ENCODE results near the gene MCC. TPM values are rescaled to one million over a fixed set of nuclear protein-coding genes. Genes with fewer than 3 reads are reported as not detected.

MCC gene
- polyA plus RNA-seq, 5 donors, result 12.5 to 17.2 (median 15.7) TPM

GRCh38 chr5:113321276-113321675, 167.0 kb downstream of the MCC start:
- no peak for DNase-seq

DNA sequence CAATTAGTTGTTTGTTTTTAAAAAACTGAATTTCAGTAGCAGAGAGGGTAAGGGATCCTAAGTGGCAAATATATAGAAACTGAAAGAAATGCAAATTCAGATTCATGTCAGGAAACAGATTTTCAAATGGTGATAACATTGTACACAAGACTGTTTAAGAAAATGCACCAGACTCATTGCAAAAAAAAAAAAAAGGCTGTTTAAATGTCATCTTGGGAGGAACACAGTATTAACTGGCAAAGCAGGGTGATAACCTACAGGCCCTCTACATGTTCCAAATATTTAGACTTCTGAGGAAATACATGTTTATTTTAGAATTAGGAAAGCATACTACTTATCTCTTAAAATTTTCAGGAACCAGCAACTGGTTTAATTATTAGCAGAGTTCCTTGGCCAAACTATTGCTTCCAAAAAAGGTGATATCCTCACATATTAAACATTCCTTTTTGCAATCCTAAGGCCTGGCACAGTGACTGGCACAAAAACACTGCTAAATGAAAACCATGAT, 167.9 kb downstream of the MCC start:
- no peak for DNase-seq

DNA sequence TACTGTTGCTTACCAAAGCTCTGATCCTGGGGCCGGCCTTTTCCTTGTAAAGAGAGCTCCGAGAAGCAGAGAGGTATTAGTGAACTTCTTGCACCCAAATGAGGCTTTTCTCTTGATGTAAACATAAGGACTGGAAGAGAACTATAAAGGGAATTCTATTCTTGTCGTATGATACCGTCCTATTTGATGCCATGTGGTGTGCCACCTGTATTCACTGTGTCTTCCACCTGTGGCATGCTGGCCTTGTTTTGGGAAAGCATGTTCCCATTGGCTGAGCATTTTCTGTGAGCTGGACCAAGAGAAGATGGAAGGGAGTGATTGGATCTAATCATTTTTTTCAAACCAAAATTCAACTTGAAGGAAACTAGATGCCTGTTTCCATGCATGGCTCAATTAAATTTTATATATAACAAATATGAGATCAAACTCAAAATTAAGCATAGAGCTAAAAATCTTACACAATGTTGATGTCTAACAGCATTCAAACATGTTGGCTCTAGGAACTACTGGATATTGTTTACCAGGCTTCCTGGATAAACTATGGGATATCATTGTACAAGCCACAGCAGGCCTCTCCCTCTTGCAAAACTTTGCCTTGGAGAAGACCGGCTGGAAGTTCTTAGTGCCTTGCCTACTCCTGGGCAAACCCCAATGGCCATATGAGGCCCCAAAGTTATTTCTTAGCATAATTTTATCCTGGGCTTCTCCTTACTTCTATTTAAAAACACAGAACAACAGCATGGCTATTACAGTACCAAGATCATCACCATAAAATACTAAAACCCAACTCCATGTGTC, 168.8 kb downstream of the MCC start:
- DNase-seq, result no peak

- DNase-seq, result no peak
Observed at GRCh38 chr5:113317636-113318035, 170.6 kb downstream of the MCC start.

- no peak for DNase-seq
Observed at GRCh38 chr5:113311301-113311700, 177.0 kb downstream of the MCC start.

DNA sequence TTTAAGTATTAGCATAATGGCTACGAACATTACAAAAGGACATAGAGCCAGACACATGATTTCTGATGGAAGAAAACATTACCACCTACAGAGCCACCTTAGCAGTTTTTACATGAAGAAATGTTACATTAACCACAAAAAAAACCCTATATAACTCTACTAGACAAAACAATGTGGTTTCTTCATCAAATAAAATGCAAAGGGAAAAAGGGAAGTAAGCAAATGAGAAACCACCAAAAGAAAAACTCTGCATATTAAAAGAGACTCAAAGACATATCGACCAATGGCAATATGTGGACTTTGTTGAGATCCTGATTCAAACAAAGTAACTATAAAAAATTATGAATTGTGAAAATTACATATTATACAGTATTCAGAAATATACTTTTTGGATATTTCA, 186.1 kb downstream of the MCC start:
- no peak for DNase-seq

- DNase-seq, result no peak
Observed at GRCh38 chr5:113299591-113299990, 188.7 kb downstream of the MCC start.

DNA sequence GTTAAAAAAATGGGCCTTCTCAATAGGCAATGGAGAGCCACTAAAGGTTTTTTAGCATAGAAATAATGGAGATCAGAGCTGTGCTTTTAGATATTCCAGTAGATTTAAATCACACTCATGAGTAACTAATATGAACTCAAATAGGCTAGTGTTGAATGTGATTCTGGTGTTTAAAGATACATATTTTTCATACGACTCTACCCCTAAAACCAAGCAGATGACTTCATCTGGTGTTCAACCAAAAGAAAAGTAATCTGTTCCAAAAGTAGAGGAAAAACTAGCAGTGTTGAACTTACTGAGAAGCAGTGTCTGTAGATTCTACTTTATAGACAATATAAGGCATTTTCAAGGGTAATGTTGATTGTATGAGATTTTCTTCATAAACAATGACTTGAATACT, 191.6 kb downstream of the MCC start:
- no peak for DNase-seq

- DNase-seq, result no peak
Observed at GRCh38 chr5:113295111-113295539, 193.1 kb downstream of the MCC start.

DNA sequence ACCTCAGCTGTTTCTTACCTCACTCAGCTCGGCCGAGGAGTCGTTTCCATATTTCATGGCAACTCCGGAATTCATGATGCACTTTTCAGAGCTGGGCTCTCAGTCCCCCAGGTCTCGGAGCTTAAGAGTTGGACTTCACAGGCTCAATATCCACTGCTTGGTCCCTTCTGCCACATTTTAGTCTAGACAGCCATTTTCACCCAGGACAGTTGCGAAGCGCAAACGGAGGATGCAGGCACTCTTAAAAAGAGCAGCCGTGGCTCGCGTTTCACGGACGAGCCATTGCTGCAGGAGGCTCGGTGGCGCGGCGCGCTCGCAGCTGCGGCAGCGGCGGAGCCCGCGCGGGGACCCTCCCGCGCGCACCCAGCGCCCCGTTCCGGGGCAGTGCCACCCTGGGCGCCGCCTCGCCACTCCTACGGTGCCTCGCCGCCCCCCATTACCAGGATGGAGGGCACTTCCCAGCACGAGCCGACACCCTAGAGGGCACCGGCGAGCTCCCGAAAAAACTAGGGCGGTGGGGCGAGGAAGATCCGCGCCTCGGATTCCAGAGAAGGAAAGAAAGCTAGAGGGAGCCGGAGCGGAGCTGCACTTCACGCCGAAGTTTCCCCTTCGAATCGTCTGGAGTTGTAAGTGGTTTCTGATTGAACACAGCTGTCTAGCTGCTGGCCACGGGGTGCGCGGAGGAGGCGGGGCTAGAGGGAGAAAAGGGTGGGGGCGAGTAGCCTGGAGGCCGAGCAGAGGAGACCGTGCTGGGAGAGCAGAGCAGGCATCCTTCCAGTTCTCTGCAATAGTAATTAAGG, 193.7 kb downstream of the MCC start:
- peak; percentile 94 to 95 for DNase-seq

- DNase-seq, result peak in 1 of 2 donors; percentile 42
Observed at GRCh38 chr5:113293975-113294310, 194.3 kb downstream of the MCC start.

GRCh38 chr5:113293068-113293974, 194.9 kb downstream of the MCC start:
- DNase-seq, result peak in 1 of 2 donors; percentile 21

DNA sequence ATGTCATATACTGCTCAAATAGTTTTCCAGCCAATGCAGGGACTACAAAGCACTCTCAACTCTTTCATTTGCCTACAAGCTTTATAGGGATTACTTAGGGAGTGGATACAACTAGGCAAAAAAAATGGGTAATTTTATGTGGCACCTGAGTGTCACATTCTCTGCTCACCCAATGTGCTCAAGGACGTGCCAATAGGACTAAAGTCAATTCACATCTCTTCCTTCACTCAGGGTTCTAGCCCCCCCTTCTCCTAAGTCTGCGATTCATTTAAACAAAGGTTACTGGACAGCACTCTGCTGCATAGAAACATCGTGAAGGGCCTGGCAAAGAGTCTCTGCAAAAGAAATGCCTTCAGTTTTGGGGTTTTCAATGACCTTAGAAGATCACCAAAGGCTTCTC, 195.8 kb downstream of the MCC start:
- DNase-seq, result no peak

GRCh38 chr5:113283558-113283957, 204.7 kb downstream of the MCC start:
- no peak for DNase-seq

DNA sequence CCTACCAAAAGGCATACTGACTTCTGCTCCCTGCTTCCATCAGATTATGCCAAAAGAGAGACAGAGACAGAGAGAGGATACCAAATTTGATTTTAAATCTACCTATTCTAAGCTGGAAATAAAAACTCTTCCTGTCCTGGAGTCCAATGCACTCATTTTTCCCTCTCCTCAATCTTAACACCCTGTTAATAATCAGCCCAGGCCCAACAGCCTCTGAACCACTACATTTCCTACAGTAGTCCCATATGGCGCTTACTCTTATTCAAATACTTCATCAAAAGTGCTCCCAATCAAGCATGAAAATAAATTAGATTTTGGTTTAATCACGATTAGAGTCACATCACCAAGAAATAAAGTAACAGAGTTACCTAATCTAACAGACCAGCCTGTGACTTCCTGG, 205.8 kb downstream of the MCC start:
- DNase-seq, result no peak

DNA sequence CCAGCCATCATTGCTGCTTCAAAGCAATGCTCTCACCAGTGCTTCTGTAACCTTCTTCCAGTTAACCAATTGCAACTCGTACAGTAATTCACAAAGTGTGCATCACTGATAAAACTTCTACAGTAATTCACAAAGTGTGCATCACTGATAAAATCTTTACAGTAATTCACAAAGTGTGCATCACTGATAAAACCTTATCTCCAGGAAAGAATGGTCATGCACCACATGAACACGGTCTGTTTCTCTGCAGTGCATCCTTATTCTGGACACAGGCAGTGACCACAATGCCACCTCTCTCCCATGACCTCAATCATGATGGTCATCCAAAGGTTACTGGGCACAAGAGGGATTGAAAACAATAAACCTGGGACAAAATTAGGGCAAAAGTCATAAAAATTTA, 207.1 kb downstream of the MCC start:
- no peak for DNase-seq

- DNase-seq, result no peak
Observed at GRCh38 chr5:113280541-113280940, 207.7 kb downstream of the MCC start.

- DNase-seq, result no peak
Observed at GRCh38 chr5:113278976-113279375, 209.3 kb downstream of the MCC start.

DNA sequence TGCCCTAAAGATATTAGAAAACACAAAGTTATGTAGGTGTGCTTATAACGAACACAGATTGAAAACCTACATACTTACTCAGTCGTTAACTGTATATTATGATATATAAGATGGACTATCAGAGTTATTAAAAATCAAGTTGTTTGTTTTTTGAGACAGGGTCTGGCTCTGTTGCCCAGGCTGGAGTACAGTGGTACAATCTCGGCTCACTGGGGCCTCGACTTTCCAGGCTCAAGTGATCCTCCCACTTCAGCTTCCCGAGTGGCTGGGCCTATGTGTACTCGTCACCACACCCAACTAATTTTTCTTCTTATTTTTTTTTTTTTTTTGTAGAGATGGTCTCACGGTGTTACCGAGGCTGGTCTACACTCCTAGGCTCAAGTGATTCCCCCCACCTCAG, 211.8 kb downstream of the MCC start:
- no peak for DNase-seq

DNA sequence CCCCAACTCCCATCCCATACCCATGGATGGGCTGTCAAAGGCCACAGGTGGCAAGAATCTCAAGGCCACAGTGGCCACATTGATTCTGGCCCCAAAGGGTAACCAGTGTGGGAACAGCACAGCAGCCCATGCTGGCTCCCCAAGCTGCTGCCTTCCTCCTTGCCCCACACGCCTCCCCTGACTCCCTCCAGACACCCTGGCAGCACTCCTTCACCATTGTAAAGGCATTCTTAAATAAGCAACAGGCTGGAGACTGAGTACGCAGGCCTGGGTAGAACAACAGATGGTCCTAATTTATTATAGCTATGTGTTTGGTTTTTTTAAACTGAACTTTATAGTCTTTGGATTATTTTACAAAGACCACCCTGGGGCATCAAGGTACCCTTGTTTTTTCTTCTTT, 212.3 kb downstream of the MCC start:
- no peak for DNase-seq

- no peak for DNase-seq
Observed at GRCh38 chr5:113274836-113275414, 213.3 kb downstream of the MCC start.

GRCh38 chr5:113273948-113274347, 214.3 kb downstream of the MCC start:
- no peak for DNase-seq

Measured in right lung (tissue), 5 donors.